NCI-H82 treated with DMSO at 0.1 percent for 48 hours (cell line): ENCODE measurements around the gene SLC26A9.
"Not testable (repeated sequence)": the region's sequence is repeated elsewhere in the genome, so short reads cannot be mapped to it uniquely, and the experiment has no call there.

ENCODE experiments used
- DNase-seq: peaks from one replicate; lab custom pipeline; 2025; ENCODE audit not compliant: unreplicated experiment; lab: John Stamatoyannopoulos, UW

Gene SLC26A9

DNA sequence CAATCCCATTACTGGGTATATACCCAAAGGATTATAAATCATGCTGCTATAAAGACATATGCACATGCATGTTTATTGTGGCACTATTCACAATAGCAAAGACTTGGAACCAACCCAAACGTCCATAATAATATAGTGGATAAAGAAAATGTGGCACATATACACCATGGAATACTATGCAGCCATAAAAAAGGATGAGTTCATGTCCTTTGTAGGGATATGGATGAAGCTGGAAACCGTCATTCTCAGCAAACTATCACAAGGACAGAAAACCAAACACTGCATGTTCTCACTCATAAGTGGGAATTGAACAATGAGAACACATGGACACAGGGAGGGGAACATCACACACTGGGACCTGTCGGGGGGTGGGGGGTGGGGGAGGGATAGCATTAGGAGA lies 38.2 kb downstream of the SLC26A9 start:
- not testable (repeated sequence) for DNase-seq

DNA sequence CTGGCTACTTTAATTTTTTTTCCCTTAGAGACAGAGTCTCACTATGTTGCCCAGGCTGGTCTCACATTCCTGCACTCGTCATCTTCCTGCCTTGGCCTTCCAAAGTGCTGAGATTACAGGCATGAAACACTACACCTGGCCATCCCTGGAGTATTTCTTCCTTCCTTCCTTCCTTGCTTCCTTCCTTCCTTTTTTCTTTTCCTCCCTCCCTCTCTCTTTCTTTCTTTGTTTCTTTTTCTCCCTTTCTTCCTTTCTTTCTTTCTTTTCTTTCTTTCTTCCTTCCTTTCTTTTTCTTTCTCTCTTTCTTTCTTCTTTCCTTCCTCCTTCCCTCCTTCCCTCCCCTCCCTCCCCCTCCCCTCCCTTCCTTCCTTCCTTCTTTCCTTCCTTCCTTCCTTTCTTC lies 46.9 kb downstream of the SLC26A9 start:
- DNase-seq: no peak

DNA sequence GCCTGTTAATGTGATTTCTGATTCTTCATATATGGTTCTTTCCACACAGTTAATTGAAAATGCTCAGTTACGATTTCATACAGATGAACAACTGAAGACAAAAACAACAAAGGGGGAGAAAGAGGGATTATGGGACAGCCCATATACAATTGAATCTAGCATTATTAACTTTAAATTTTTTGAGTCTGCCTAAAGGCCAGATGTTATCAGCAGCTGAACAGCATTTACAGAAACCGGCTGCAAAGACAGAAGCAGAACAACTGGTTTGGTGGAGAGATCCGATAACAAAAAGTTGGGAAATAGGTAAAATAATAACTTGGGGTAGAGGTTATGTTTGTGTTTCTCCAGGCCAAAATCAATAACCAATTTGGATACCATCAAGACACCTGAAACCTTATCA lies 49.1 kb downstream of the SLC26A9 start:
- not testable (repeated sequence) for DNase-seq

DNA sequence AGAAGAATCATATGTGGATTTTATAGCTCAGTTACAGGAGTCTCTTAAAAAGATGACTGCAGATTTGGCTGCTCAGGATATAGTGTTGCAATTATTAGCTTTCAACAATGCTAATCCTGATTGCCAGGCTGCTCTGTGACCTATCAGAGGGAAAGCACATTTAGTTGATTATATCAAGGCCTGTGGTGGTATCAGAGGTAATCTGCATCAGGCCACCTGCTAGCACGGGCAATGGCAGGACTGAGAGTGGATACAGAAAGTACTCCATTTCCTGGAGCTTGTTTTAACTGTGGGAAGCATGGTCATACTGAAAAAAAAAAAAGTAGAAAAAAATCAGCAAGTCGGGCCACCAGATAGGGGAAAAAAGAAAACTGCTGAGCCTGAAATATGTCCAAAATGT lies 51.1 kb downstream of the SLC26A9 start:
- DNase-seq: peak; percentile 69

DNA sequence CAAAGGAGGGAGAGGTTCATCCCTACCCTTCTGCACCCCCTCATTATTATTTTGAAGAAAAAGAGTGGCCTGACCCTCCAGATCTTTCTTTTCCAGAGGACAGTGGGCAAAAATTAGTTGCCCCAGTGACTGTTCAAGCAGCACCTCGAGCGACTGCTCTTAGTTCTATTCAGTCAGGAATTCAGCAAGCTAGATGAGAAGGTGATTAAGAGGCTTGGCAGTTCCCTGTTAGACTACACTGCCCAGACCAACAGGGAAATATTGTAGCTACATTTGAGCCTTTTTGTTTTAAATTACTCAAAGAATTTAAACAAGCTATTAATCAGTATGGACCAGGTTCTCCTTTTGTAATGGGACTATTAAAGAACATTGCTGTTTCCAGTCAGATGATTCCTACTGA lies 51.8 kb downstream of the SLC26A9 start:
- not testable (repeated sequence) for DNase-seq

DNA sequence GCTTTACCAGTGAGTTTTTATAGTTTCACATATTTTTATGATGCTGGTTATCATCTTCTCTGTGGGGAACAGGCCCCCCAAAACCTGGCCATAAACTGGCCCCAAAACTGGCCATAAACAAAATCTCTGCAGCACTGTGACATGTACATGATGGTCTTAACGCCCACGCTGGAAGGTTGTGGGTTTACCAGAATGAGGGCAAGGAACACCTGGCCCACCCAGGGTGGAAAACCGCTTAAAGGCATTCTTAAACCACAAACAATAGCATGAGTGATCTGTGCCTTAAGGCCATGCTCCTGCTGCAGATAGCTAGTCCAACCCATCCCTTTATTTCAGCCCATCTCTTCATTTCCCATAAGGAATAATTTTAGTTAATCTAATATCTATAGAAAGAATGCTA lies 52.6 kb downstream of the SLC26A9 start:
- not testable (repeated sequence) for DNase-seq

DNA sequence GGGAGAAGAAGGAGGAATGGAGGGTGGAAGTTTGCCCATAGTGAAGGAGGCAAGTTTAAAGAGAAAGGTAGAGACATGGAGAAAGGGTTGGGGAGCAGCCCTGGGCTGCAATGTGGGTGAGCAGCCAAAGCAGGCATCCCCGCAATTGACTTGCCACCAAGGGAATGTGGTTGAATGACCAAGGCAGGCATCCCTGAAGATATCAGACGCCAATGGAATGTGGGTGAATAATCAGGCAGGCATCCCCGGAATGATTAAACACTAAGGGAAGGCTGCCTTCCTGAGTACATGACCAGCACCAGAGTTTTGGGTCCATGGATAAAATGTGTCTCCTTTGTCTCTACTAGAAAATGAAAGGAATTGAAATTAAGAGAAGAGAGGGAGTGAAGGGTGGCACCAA lies 53.5 kb downstream of the SLC26A9 start:
- DNase-seq: not testable (repeated sequence)

DNA sequence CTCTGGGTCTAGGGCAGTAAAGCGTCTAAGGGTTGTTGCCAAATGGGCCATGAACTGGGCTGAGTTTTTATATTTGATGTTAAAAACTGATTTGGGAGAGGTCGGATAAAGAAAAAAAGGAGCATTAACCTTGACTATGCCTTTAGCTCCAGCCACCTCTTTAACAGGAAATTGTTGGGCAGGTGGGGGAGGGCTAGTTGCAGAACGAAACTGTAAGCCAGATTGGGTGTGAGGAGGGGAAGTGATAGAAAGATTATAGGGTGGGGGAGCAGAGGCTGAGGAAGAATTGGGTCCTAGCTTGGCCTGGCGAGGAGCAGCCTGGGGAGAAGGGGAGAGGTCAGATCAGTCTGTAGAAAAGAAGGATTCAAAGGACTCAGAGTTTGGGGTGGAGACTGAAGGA lies 54.2 kb downstream of the SLC26A9 start:
- DNase-seq: not testable (repeated sequence)

DNA sequence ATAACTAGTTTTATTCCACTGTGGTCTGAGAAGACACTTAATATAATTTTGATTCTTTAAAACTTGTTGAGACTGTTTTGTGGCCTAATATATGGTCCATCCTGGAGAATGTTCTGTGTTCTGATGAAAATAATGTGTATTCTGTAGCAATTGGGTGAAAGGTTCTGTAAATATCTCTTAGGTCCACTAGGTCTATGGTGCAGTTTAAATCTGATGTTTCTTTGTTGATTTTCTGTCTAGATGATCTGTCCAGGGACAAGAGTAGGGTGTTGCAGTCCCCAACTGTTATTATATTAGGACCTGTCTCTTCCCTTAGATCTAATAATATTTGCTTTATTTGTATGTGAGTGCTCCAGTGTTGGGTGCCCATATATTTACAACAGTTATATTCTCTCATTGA lies 59.5 kb downstream of the SLC26A9 start:
- DNase-seq: no peak

DNA sequence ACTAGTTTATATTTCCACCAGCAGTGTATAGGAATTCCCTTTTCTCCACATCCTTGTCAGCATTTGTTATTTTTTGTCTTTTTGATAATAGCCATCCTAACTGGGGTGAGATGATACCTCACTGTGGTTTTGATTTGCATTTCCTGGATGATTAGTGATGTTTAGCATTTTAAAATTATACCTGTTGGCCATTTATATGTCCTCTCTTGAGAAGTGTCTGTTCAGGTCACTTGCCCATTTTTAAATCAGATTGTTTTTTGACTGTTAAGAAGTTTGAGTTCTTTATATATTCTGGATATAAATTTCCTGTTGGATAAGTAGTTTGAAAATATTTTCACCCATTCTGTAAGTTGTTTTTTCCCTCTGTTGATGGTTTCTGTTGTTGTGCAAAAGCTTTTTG lies 62.3 kb downstream of the SLC26A9 start:
- DNase-seq: no peak

DNA sequence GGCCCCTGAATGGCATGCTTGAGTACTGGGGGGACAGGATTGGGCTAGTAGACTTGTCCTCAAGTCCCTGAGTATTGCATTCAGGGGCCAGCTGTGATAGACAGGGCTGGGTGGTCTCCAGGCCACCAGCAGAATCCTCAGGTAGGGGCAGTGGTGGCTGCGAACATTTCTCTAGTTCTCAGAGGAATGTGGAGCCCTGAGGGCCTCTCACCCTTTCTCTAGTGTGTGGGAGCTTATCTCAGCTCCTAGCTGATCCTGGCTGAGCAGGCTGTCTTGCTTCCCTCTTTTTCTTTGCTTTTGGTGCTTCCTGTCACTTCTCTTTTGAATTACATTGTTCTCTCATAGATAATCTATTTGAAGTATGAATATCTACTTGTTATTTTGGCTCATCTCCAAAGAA lies 63.3 kb downstream of the SLC26A9 start:
- no peak for DNase-seq

DNA sequence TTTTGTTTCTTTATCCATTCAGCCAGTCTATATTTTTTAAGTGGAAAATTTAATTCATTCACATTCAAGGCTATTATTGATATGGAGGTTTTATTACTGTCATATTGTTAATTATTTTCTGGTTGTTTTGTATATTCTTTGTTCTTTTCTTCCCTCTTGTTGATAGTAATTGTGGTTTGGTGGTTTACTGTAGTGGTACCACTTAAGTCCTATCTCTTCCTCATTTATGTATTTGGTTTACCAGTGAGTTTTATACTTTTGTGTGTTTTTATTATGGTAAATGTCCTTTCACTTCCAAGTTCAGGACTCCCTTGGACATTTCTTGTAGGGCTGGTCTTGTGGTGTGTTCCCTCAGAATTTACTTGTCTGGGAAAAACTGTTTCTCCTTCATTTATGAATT lies 65.2 kb downstream of the SLC26A9 start:
- no peak for DNase-seq

DNA sequence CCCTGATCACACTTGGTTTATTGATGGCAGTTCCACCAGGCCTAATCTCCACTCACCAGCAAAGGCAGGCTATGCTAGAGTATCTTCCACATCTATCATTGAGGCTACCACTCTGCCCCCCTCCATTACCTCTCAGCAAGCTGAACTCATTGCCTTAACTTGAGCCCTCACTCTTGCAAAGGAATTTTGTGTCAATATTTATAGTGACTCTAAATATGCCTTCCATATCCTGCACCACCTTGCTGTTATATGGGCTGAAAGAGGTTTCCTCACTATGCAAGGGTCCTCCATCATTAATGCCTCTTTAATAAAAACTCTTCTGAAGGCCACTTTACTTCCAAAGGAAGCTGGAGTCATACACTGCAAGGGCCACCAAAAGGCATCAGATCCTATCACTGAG lies 70.1 kb downstream of the SLC26A9 start:
- DNase-seq: not testable (repeated sequence)

DNA sequence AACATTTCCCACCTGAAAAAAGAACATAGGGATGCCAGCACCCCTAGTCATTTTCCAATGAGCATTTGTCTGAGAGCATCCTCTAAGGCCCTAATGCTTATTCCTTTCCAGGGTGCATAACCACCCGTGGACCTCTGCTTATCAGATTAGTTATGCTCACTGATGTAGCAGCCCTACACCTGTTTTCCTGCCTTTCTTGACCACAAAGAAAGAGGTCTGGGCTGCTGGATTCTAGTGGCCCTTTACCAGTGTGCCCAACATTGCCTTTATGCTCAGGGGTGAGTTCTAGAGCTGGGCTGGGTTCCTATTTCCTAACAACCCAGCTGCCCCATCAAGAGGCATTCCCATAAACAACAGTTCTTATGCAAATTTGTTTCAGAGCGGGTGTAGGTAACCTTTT lies 73.0 kb downstream of the SLC26A9 start:
- DNase-seq: no peak
